Measurements from ENCODE around the gene LRCOL1. TPM values are rescaled to one million over a fixed set of nuclear protein-coding genes. Genes with fewer than 3 reads are reported as not detected.

LRCOL1 gene
- total RNA-seq, 1 experiment from 2014 or later: 0.24 TPM

DNA sequence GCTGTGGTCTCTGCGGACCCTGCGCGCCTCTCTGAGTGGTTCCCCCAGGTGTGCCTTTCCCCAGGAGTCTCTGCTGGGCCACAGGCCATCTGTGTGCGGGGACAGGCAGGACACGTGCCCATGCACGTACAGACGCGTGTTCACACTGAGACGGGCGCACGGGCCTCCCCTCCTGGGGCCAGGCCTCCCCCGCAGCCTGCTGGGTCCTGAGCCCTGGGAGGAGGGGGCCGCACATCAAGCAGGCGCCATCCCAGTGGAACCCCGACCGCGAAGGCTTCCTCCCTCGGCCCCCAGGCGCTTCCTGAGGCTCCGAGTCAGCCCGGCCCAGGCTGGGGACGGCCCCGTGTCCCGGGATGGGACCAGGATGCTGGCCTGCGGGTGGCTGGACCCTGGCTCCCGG lies 39.7 kb downstream of the LRCOL1 start:
- TF ChIP-seq, protein P1, sequence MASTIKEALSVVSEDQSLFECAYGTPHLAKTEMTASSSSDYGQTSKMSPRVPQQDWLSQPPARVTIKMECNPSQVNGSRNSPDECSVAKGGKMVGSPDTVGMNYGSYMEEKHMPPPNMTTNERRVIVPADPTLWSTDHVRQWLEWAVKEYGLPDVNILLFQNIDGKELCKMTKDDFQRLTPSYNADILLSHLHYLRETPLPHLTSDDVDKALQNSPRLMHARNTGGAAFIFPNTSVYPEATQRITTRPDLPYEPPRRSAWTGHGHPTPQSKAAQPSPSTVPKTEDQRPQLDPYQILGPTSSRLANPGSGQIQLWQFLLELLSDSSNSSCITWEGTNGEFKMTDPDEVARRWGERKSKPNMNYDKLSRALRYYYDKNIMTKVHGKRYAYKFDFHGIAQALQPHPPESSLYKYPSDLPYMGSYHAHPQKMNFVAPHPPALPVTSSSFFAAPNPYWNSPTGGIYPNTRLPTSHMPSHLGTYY (CRISPR knock-in tag; IDR thresholded peaks at IDR 0.05): no peak
- no peak for TF ChIP-seq MXD4 (CRISPR knock-in tag; IDR thresholded peaks at IDR 0.05; ENCODE audit: borderline replicate concordance)
- no peak for TF ChIP-seq TEAD1 (CRISPR knock-in tag; IDR thresholded peaks at IDR 0.05)
- TF ChIP-seq ELF4 (CRISPR knock-in tag; IDR thresholded peaks at IDR 0.05; ENCODE audit: low read depth): no peak
- no peak for TF ChIP-seq ZNF219 (CRISPR knock-in tag; IDR thresholded peaks at IDR 0.05; ENCODE audit: borderline replicate concordance)
- TF ChIP-seq CBFB (CRISPR knock-in tag; IDR thresholded peaks at IDR 0.05; ENCODE audit: low read depth): no peak
- DNase-seq (ENCODE audit: low spot score) (no peak), ATAC-seq (no peak)
- H3K4me1 Mint-ChIP-seq: no peaks in the 10 kb centered on the region
- no peaks in the 10 kb centered on the region for H3K27me3 Mint-ChIP-seq (ENCODE audit: low read depth)
- no peak overlapping the region for H3K4me3 Mint-ChIP-seq
- POLR2A ChIA-PET: no interaction called here
- H3K36me3 Mint-ChIP-seq: peaks cover 9% of the 10 kb centered on the region
- CTCF ChIA-PET: interaction anchor here (1.4 kb wide), 1 partner anchor 156 kb away, joined by 3 read pairs; no protein-coding TSS in a partner anchor
- H3K27ac Mint-ChIP-seq: no peak overlapping the region
- no peaks in the 10 kb centered on the region for H3K9me3 Mint-ChIP-seq

DNA sequence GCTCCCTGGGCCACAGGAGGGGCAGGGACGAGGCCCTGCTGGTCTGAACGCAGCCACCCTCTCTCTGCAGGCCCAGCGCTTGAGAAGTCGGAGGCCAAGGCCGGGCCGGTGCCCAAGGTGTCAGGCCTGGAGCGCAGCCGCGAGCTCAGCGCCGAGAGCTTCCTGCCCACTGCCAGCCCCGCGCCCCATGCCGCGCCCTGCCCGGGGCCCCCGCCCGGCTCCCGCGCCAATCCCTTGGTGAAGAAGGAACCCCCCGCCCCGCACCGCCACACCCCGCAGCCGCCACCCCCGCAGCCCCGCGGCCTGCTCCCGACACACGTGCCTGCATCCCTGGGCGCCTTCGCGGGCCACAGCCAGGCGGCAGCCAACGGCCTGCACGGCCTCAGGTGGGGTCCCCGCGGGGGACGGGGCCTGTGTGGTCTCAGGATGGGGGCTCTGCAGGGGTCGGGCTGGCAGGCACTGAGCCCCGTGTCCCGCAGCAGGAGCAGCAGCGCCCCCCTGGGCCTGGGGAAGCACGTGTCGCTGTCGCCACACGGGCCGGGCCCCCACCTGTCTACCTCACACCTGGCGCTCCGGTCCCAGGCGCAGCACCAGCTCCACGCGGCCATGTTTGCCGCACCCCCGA lies 40.4 kb downstream of the LRCOL1 start:
- H3K4me3 Mint-ChIP-seq: no peak overlapping the region
- no peak for ATAC-seq
- ChIA-PET CTCF (interaction anchor here (0.9 to 1.5 kb wide), 4 partner anchors 9 to 156 kb away, joined by 3 to 9 read pairs (median 4); no protein-coding TSS in a partner anchor), POLR2A (interaction anchor here (1.2 kb wide), 1 partner anchor 12 kb away, joined by 3 read pairs; no protein-coding TSS in a partner anchor)
- no peaks in the 10 kb centered on the region for H3K4me1 Mint-ChIP-seq
- no peaks in the 10 kb centered on the region for H3K9me3 Mint-ChIP-seq
- TF ChIP-seq EMX1 (CRISPR knock-in tag; IDR thresholded peaks at IDR 0.05): no peak
- no peak for TF ChIP-seq MYBL2 (CRISPR knock-in tag; IDR thresholded peaks at IDR 0.05)
- TF ChIP-seq ZNF317 (CRISPR knock-in tag; IDR thresholded peaks at IDR 0.05; ENCODE audit: borderline replicate concordance, low read depth): no peak
- TF ChIP-seq, protein P2, sequence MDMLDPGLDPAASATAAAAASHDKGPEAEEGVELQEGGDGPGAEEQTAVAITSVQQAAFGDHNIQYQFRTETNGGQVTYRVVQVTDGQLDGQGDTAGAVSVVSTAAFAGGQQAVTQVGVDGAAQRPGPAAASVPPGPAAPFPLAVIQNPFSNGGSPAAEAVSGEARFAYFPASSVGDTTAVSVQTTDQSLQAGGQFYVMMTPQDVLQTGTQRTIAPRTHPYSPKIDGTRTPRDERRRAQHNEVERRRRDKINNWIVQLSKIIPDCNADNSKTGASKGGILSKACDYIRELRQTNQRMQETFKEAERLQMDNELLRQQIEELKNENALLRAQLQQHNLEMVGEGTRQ (CRISPR knock-in tag; IDR thresholded peaks at IDR 0.05): no peak
- no peak for TF ChIP-seq ATF6 (CRISPR knock-in tag; IDR thresholded peaks at IDR 0.05)
- no peak for TF ChIP-seq NFE2L1 (CRISPR knock-in tag; IDR thresholded peaks at IDR 0.05)
- no peak for TF ChIP-seq ELF4 (CRISPR knock-in tag; IDR thresholded peaks at IDR 0.05; ENCODE audit: low read depth)
- TF ChIP-seq, protein P3, sequence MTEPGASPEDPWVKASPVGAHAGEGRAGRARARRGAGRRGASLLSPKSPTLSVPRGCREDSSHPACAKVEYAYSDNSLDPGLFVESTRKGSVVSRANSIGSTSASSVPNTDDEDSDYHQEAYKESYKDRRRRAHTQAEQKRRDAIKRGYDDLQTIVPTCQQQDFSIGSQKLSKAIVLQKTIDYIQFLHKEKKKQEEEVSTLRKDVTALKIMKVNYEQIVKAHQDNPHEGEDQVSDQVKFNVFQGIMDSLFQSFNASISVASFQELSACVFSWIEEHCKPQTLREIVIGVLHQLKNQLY (CRISPR knock-in tag; IDR thresholded peaks at IDR 0.05): no peak
- no peak for TF ChIP-seq GRHL2 (CRISPR knock-in tag; IDR thresholded peaks at IDR 0.05; ENCODE audit: insufficient replicate concordance, severe bottlenecking)
- TF ChIP-seq, protein P4, sequence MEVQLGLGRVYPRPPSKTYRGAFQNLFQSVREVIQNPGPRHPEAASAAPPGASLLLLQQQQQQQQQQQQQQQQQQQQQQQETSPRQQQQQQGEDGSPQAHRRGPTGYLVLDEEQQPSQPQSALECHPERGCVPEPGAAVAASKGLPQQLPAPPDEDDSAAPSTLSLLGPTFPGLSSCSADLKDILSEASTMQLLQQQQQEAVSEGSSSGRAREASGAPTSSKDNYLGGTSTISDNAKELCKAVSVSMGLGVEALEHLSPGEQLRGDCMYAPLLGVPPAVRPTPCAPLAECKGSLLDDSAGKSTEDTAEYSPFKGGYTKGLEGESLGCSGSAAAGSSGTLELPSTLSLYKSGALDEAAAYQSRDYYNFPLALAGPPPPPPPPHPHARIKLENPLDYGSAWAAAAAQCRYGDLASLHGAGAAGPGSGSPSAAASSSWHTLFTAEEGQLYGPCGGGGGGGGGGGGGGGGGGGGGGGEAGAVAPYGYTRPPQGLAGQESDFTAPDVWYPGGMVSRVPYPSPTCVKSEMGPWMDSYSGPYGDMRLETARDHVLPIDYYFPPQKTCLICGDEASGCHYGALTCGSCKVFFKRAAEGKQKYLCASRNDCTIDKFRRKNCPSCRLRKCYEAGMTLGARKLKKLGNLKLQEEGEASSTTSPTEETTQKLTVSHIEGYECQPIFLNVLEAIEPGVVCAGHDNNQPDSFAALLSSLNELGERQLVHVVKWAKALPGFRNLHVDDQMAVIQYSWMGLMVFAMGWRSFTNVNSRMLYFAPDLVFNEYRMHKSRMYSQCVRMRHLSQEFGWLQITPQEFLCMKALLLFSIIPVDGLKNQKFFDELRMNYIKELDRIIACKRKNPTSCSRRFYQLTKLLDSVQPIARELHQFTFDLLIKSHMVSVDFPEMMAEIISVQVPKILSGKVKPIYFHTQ (CRISPR knock-in tag; IDR thresholded peaks at IDR 0.05): no peak
- TF ChIP-seq NR2C2 (CRISPR knock-in tag; IDR thresholded peaks at IDR 0.05): no peak
- no peak for TF ChIP-seq E2F1 (CRISPR knock-in tag; IDR thresholded peaks at IDR 0.05)
- H3K36me3 Mint-ChIP-seq: peaks cover 6% of the 10 kb centered on the region
- no peaks in the 10 kb centered on the region for H3K27me3 Mint-ChIP-seq (ENCODE audit: low read depth)
- no peak overlapping the region for H3K27ac Mint-ChIP-seq
- DNase-seq (ENCODE audit: low spot score): no peak
